T-helper 1 cell treated with Interleukin-12 subunit alpha and Interleukin-12 subunit beta and Interleukin-4 antibody, amounts not matched to agents 30 μg/mL and 1 μg/mL, for 36 hours (primary cell): Measurements from ENCODE around the gene SLC6A19.

Experiments used
- H3K27ac Mint-ChIP-seq: one replicate; pipeline ENCODE4 v1.8.0; 2021; ENCODE audit warnings: mild to moderate bottlenecking, mixed read lengths
- H3K27me3 Mint-ChIP-seq: one replicate; pipeline ENCODE4 v1.8.0; 2021; ENCODE audit warnings: low read depth, mixed read lengths
- H3K36me3 Mint-ChIP-seq: one replicate; pipeline ENCODE4 v1.8.0; 2021; ENCODE audit warnings: low read depth, mixed read lengths
- H3K4me1 Mint-ChIP-seq: one replicate; pipeline ENCODE4 v1.8.0; 2021; ENCODE audit warnings: low read depth, mixed read lengths
- H3K4me3 Mint-ChIP-seq: one replicate; pipeline ENCODE4 v1.8.0; 2021; ENCODE audit warnings: mild to moderate bottlenecking, moderate library complexity, mixed read lengths
- H3K9me3 Mint-ChIP-seq: one replicate; pipeline ENCODE4 v1.8.0; 2021; ENCODE audit warnings: mixed read lengths

The SLC6A19 gene

GRCh38 chr5:1190837-1191239, 10.6 kb upstream of the SLC6A19 start:
- H3K27ac Mint-ChIP-seq, result no peak overlapping the region
- no peaks in the 10 kb centered on the region for H3K36me3 Mint-ChIP-seq
- no peaks in the 10 kb centered on the region for H3K9me3 Mint-ChIP-seq
- no peak overlapping the region for H3K4me3 Mint-ChIP-seq
- H3K4me1 Mint-ChIP-seq, result no peaks in the 10 kb centered on the region
- H3K27me3 Mint-ChIP-seq, result peaks cover 18% of the 10 kb centered on the region

GRCh38 chr5:1192971-1193590, 8.3 kb upstream of the SLC6A19 start:
- no peak overlapping the region for H3K27ac Mint-ChIP-seq
- H3K4me1 Mint-ChIP-seq, result no peaks in the 10 kb centered on the region
- H3K4me3 Mint-ChIP-seq, result no peak overlapping the region
- peaks cover 18% of the 10 kb centered on the region for H3K27me3 Mint-ChIP-seq
- no peaks in the 10 kb centered on the region for H3K36me3 Mint-ChIP-seq
- no peaks in the 10 kb centered on the region for H3K9me3 Mint-ChIP-seq

- Mint-ChIP-seq H3K4me3 (no peak overlapping the region), H3K9me3 (no peaks in the 10 kb centered on the region), H3K4me1 (no peaks in the 10 kb centered on the region), H3K27me3 (peaks cover 18% of the 10 kb centered on the region), H3K27ac (no peak overlapping the region), H3K36me3 (no peaks in the 10 kb centered on the region)
These were observed 7.8 kb upstream of the SLC6A19 start for GRCh38 chr5:1193591-1193985.

- Mint-ChIP-seq H3K27me3 (peaks cover 18% of the 10 kb centered on the region), H3K27ac (no peak overlapping the region), H3K36me3 (no peaks in the 10 kb centered on the region), H3K4me3 (no peak overlapping the region), H3K9me3 (no peaks in the 10 kb centered on the region), H3K4me1 (no peaks in the 10 kb centered on the region)
These were observed 7.0 kb upstream of the SLC6A19 start for GRCh38 chr5:1194378-1194777.

- Mint-ChIP-seq H3K27me3 (peaks cover 13% of the 10 kb centered on the region), H3K9me3 (no peaks in the 10 kb centered on the region), H3K4me1 (no peaks in the 10 kb centered on the region), H3K36me3 (no peaks in the 10 kb centered on the region), H3K27ac (no peak overlapping the region), H3K4me3 (no peak overlapping the region)
These were observed 6.0 kb upstream of the SLC6A19 start for GRCh38 chr5:1195439-1195838.

GRCh38 chr5:1195916-1196315, 5.5 kb upstream of the SLC6A19 start:
- no peaks in the 10 kb centered on the region for H3K4me1 Mint-ChIP-seq
- H3K4me3 Mint-ChIP-seq, result no peak overlapping the region
- no peaks in the 10 kb centered on the region for H3K9me3 Mint-ChIP-seq
- no peak overlapping the region for H3K27ac Mint-ChIP-seq
- peaks cover 9% of the 10 kb centered on the region for H3K27me3 Mint-ChIP-seq
- H3K36me3 Mint-ChIP-seq, result no peaks in the 10 kb centered on the region

GRCh38 chr5:1196562-1196961, 4.8 kb upstream of the SLC6A19 start:
- H3K4me1 Mint-ChIP-seq, result no peaks in the 10 kb centered on the region
- no peaks in the 10 kb centered on the region for H3K9me3 Mint-ChIP-seq
- no peaks in the 10 kb centered on the region for H3K36me3 Mint-ChIP-seq
- no peak overlapping the region for H3K4me3 Mint-ChIP-seq
- peaks cover 7% of the 10 kb centered on the region for H3K27me3 Mint-ChIP-seq
- no peak overlapping the region for H3K27ac Mint-ChIP-seq

GRCh38 chr5:1197876-1198666, 3.3 kb upstream of the SLC6A19 start:
- Mint-ChIP-seq H3K9me3 (no peaks in the 10 kb centered on the region), H3K27ac (no peak overlapping the region), H3K27me3 (peaks cover under 1% of the 10 kb centered on the region), H3K4me1 (no peaks in the 10 kb centered on the region), H3K4me3 (no peak overlapping the region), H3K36me3 (no peaks in the 10 kb centered on the region)

GRCh38 chr5:1199340-1199648, 2.1 kb upstream of the SLC6A19 start:
- H3K4me1 Mint-ChIP-seq, result no peaks in the 10 kb centered on the region
- no peak overlapping the region for H3K27ac Mint-ChIP-seq
- H3K27me3 Mint-ChIP-seq, result no peaks in the 10 kb centered on the region
- H3K36me3 Mint-ChIP-seq, result no peaks in the 10 kb centered on the region
- no peak overlapping the region for H3K4me3 Mint-ChIP-seq
- no peaks in the 10 kb centered on the region for H3K9me3 Mint-ChIP-seq

- no peaks in the 10 kb centered on the region for H3K9me3 Mint-ChIP-seq
These were observed 1.5 kb upstream of the SLC6A19 start for GRCh38 chr5:1199649-1200494.

GRCh38 chr5:1200495-1201326, 684 bp upstream of the SLC6A19 start:
- Mint-ChIP-seq H3K27ac (no peak overlapping the region), H3K36me3 (no peaks in the 10 kb centered on the region), H3K27me3 (no peaks in the 10 kb centered on the region), H3K9me3 (no peaks in the 10 kb centered on the region), H3K4me1 (no peaks in the 10 kb centered on the region), H3K4me3 (no peak overlapping the region)

More at GRCh38 chr5:1199649-1200494, 1.5 kb upstream of the SLC6A19 start:
- Mint-ChIP-seq H3K4me3 (no peak overlapping the region), H3K36me3 (no peaks in the 10 kb centered on the region), H3K27me3 (no peaks in the 10 kb centered on the region), H3K4me1 (no peaks in the 10 kb centered on the region), H3K27ac (no peak overlapping the region)

- no peak overlapping the region for H3K4me3 Mint-ChIP-seq
- H3K36me3 Mint-ChIP-seq, result no peaks in the 10 kb centered on the region
- H3K27ac Mint-ChIP-seq, result no peak overlapping the region
- no peaks in the 10 kb centered on the region for H3K4me1 Mint-ChIP-seq
- no peaks in the 10 kb centered on the region for H3K27me3 Mint-ChIP-seq
- H3K9me3 Mint-ChIP-seq, result no peaks in the 10 kb centered on the region
These were observed 817 bp downstream of the SLC6A19 start for GRCh38 chr5:1202026-1202797.

GRCh38 chr5:1202798-1203185, 1.4 kb downstream of the SLC6A19 start:
- H3K36me3 Mint-ChIP-seq, result no peaks in the 10 kb centered on the region
- H3K4me1 Mint-ChIP-seq, result no peaks in the 10 kb centered on the region
- H3K27ac Mint-ChIP-seq, result no peak overlapping the region
- H3K27me3 Mint-ChIP-seq, result no peaks in the 10 kb centered on the region
- H3K4me3 Mint-ChIP-seq, result no peak overlapping the region
- no peaks in the 10 kb centered on the region for H3K9me3 Mint-ChIP-seq
